Regular cardiac myocyte (primary cell): Measurements from ENCODE around the gene NIPA2. TPM values are rescaled to one million over a fixed set of nuclear protein-coding genes. Genes with fewer than 3 reads are reported as not detected.

Experiments used
- total RNA-seq: library from RNA; depleted of rRNA; stranded (reverse); fragments of >200 nt; gene quantifications from 2 replicates; pipeline ENCODE4 v1.2.3, GENCODE V29; 2014

NIPA2 gene
- total RNA-seq = 64.5 and 82.4 TPM in 2 replicates

GRCh38 chr15:22838292-22839042, at the start of gene NIPA2:
Gene NIPA2, plus strand, starts transcription at chr15:22838666. Its CDS starts 13,066 bp downstream, at chr15:22851732.

Other genes starting within 250 kb of the NIPA2 start
- 8.2 TPM in 2 replicates for gene NIPA1, start 52.0 kb upstream of the NIPA2 start, total RNA-seq
- 71.5 and 79.8 TPM in 2 replicates for gene CYFIP1, start 141.7 kb downstream of the NIPA2 start, total RNA-seq
- 27.9 and 28.2 TPM in 2 replicates for gene TUBGCP5, start 200.9 kb downstream of the NIPA2 start, total RNA-seq